DOHH2 (cell line): ENCODE data around the gene HCN2.
"Not testable (repeated sequence)": the region's sequence is repeated elsewhere in the genome, so short reads cannot be mapped to it uniquely, and the experiment has no call there.

Experiments
- EZH2phosphoT487 ChIP-seq: fragments of 200-600 bp; sonication (generic); IDR thresholded peaks from 2 replicates; pipeline ENCODE4 v1.6.1; 2017; ENCODE audit warnings: borderline replicate concordance, mild to moderate bottlenecking, antibody characterized with exemption, low read length, moderate library complexity, mixed read lengths
- TF ChIP-seq, protein P1 (sequence below): fragments of 200-600 bp; sonication (generic); IDR thresholded peaks from one replicate; pipeline ENCODE4 v1.5.1; 2014; ENCODE audit warnings: antibody characterized with exemption, mild to moderate bottlenecking, low read depth, low read length; ENCODE audit not compliant: poor library complexity, severe bottlenecking

DNA sequence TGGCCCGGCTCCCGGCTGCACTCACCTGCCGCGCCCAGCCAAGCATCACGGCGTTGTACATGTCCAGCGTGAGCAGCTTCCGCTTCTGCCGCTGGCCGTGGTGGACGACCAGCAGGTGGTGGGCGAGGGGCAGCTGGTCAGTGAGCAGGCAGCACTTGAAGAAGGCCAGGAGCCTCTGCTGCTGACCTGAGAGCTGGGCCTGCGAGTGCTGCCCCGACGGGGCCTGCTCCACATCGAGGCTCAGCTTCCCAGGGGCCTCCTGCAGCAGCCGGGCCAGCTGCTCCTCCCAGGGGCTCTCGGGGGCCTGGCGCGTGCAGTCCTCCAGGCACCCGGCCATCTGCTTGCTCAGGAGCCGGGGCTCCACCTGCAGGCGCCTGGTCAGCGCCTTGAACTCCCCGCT, 39.8 kb downstream of the HCN2 start:
- TF ChIP-seq, protein P1, sequence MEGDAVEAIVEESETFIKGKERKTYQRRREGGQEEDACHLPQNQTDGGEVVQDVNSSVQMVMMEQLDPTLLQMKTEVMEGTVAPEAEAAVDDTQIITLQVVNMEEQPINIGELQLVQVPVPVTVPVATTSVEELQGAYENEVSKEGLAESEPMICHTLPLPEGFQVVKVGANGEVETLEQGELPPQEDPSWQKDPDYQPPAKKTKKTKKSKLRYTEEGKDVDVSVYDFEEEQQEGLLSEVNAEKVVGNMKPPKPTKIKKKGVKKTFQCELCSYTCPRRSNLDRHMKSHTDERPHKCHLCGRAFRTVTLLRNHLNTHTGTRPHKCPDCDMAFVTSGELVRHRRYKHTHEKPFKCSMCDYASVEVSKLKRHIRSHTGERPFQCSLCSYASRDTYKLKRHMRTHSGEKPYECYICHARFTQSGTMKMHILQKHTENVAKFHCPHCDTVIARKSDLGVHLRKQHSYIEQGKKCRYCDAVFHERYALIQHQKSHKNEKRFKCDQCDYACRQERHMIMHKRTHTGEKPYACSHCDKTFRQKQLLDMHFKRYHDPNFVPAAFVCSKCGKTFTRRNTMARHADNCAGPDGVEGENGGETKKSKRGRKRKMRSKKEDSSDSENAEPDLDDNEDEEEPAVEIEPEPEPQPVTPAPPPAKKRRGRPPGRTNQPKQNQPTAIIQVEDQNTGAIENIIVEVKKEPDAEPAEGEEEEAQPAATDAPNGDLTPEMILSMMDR: not testable (repeated sequence)
- TF ChIP-seq EZH2phosphoT487: not testable (repeated sequence)
